HK-2 (cell line): ENCODE results near the gene SUSD5.
"Not testable (repeated sequence)": the region's sequence is repeated elsewhere in the genome, so short reads cannot be mapped to it uniquely, and the experiment has no call there.

Experiments used
- DNase-seq: peaks from one replicate; pipeline ENCODE4 v3.0.0-alpha.2; 2018; ENCODE audit not compliant: unreplicated experiment

SUSD5 gene

DNA sequence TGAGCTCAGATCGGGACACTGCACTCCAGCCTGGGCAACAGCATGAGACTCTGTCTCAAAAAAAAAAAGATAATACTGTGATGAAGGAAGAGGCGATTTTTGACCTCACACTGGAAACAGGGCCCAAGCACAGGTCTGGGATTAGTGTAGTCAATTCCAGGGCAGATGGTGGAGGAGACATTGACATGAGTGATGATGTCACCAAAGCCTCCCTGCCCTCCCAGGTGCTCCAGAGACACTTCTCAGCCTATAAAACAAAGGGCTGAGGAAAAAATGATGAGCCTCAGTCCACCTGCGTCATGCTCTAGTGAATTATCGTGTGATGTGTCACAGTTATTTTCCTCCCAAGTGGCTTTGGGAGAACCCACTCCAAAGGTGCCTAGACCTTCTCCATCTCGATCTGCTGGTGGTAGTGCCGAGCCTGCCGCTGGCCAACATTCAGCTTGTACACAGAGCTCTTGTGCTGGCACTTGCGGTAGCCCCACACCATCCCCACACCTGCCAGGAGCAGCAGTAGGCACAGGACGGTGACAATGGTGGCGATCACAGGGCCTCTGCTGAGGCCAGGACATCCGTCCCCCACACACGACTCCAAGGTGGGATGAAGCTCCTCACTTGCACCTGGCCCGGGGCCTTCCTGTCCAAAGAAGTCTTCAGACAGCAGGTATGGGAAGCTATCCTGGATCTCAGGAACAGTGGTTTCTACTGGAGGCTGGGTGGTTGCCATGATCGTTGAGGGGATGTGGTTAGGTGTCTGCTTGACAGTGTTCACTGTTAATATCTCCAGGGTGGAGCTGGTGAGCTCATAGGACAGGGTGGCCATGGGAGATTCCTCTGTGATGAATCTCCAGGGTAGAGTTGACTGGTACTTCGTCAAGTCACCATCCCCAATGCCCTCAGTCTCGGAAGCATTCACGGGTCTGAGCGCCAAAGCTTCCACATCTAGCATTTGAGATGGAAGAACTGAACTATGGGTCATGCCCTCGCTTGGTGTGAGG lies 65.9 kb downstream of the SUSD5 start:
- no peak for DNase-seq

DNA sequence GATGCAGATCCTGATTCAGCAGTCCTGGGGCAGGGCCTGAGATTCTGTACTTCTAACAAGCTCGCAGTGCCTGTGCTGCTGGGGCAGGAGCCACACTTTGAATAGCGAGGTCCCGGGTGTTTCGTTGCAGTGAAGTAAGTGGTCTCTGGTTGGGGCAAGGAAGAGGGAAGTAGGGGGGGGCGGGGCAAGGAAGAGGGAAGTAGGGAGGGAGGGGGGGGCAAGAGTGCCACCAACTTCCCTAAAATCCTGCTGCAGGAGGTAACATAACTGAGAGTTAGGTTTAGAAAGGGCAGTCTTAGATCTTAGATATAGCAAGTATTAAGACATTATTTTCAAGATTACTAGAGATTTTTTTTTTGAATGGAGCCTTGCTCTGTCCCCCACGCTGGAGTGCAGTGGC lies 69.3 kb downstream of the SUSD5 start:
- no peak for DNase-seq

DNA sequence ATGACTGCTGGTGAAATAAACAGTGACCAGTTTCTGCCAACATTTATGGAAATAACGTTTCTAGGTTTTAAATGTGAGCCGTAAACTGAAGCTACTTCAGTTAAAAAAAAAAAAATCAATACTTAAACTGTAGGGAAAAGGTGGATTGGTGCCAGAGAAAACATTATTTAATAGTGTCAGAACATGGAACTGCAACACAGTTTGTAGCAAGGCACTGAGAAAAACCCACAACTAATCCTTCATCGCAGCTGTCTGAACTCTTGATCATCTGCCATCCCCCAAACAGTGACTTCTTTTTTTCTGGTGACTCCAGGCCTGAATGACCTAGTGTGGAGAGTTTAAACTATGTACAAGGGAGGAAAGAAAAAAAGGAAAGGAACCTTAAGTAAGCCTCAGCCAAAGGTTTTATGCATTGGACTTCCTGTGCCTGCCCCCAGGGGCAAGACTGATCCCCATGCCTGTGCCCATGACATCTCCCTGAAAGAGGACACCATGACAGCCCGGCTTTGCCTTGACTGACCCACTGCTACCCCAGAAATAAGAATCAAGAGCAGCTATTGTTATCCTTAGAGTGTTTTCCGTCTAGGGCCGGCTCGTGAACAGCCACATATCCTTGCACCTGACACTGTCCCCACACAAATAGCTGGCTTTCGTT lies 71.7 kb downstream of the SUSD5 start:
- DNase-seq: no peak

DNA sequence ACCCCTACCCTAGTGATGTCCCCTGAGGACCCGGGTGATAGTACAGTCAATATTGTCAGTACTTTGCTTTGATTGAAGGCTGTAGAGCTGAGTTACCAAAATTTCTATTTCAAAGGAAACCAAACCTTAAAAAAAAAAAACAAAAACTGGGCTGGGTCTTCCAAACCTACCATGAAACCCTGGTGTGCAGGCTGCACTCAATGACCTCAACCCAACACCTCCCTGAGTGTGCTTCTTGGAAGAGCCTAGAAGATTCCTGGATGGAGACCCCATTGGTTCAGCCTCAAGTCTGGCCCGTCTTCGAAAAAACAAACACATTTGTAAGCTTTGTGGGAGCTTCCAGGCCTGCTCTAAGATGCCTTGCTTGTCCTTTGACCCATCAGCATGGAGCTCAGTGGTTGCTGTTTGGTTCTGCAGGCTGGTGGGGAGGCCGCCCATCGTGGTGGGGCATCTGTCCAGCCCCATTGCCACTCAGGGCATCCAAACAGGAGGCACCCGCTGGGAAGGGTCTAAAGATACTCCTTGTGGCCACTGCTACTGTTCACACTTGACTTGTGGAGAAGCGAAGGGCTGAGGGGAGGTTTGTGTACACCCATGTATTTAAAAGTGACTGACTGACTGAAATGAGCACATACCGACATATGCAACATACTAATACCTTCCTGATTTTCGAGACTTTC lies 72.6 kb downstream of the SUSD5 start:
- no peak for DNase-seq

DNA sequence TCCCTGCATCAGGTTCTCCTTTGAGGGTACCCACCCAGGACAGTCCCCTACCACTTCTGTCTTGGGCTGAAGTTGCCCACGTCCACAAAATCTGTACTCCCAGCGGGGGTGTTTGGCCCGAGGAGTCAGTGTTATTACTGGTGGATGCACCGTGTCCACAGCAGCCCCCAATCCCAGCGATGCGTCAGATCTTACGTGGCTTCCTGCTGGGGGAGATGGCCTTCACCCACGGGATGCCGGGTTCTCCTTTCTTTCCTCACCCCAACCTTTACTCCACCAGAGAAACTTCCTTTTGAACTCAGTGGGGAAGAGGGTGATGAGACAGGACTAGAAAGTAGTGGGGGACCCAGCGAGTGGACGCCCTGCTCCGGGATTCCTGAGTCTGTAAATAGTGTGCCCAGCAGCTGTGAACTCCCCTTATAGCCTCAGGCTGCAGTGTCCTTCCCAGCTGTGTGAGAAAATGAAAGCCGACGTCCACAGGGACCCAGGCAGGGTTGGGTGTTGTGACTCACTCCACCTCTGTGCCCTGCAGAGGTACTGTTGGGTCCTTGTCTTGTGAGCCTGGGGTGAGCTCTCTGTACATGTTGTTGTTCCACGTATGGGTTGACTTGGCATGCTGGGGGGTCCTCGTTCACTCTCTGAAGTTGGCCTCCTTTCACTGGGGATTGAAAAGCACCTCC lies 73.2 kb downstream of the SUSD5 start:
- no peak for DNase-seq

DNA sequence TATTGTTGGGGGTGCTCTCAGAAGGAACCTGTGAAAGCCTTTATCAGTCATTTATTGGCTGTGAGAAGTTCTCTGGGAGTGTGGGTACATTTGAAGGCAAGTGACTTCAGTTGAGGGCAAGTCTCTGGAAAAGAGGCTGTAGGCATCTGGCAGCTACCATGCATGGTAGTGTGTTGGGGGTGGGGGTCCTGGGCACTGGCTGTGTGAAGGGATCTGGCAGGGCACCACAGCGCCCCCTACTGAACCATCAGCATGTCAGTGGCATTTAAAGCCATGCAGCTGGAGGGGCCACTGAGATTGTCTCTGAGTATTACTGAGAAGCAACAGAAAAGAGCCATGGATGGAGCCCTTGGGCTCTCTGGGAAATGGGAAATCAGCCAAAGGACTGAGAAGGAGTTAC lies 74.2 kb downstream of the SUSD5 start:
- DNase-seq: no peak

DNA sequence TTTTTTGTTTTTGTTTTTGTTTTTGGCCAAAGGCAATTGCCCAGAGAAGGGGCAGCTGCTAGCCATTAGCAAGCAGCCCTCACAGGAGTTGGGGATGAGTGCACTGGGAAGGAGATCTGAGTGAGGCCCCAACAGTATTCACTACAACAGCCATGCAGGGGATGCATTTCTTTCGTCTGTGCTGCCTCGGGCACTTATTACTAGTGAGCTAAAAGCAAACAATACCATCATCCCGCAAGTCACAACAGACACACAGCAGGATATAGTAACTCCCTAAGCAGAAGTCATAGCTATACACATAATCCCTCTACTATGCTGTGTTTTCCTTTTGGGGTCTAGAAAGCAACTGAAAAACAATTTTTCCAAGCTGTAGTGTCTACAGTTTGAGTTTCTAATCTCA lies 77.6 kb downstream of the SUSD5 start:
- no peak for DNase-seq

DNA sequence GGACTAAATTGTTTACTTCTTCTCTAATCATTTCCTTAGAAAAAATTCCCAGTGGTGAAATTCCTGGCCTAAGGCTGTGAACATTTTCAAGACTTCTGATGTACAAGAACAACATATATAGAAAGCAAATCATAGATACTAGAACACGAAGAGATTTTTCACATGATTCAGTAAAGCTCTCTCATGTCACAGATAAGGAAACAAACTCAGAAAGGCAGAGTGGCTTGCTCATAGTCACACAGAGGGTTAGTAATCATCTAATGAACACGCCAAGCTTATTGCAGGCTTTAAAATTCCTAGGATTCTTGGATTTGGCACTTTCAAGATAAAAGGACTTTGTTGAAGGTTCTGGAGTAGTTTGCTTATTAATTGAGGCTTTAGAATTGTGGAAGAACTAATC lies 78.6 kb downstream of the SUSD5 start:
- no peak for DNase-seq

DNA sequence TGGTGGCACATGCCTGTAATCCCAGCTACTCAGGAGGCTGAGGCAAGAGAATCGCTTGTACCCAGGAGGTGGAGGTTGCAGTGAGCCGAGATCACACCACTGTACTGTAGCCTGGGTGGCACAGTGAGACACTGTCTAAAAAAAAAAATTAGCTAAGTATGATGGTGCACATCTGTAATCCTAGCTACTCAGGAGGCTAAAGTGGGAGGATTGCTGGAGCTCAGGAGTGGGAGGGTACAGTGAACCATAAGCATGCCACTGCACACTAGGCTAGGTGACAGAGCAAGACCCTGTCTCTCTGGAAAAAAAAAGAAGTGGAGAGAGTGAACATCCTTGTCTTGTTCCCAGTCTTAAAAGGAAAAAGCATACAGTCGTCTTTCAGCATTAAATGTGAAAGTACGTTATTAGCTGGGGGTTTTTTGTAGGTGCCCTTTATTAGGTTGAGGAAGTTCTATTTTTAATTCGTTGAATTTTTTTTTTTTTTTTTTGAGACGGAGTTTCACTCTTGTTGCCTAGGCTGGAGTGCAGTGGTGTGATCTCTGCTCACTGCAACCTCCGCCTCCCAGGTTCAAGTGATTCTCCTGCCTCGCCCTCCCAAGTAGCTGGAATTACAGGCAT lies 79.5 kb downstream of the SUSD5 start:
- not testable (repeated sequence) for DNase-seq

DNA sequence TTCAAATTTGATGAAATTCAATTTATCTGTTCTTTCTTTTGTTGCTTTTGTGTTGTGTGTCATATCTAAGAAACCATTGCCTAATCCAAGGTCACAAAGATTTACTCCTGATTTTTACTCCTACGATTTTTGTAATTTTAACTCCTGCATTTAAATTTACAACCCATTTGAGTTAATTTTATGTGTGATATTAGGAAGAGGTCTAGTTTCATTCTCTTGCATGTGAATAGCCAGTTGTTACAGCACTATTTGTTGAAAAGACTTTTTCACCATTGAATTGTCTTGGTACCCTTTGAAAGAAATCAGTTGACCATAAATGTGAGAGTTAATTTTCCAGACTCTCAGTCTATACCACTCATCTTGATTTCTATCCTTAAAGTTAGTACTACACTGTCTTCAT lies 80.9 kb downstream of the SUSD5 start:
- DNase-seq: no peak

DNA sequence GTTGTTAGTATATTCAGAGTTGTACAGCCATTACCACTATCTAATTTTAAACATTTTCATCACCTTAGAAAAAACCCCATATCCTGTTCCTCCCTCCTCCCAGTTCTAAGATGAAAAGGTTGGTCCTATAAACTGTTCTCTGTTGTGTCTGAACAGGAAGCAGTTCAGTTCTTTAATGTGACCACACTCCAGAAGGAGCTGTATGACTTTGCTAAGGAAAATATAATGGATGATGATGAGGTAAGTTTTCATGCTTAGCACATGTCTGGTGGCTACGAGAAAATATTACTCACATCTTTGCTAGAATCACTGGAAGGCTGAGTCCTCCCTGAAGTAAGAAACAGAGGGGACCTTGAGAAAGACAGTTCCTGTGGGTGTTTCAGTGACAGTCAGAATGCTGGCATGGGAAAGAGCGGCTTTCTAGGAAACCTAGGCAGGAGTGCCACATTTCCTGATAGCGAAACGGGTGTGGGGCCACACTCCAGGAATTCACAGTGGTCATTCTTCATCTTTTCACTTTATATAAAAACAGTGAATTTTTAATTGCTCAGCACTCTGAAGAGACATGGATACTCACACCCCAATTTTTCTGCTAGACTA lies 84.5 kb downstream of the SUSD5 start:
- DNase-seq: no peak

DNA sequence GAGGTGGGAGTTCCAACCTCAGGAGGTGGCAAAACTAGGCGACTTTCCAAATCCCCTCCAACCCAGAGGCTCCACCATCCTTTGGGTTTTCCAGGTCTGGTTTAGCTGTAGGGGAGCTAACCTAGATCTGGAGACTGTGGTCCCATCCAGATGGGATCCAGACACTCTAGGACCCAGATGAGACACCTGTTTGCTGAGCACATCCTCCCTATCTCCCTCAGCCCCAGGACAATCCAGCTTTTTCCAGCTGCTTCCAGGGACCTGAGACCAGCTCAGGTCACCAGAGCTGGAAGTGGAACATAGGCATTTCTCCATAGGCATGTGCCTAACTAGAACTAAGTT lies 86.6 kb downstream of the SUSD5 start:
- DNase-seq: no peak

DNA sequence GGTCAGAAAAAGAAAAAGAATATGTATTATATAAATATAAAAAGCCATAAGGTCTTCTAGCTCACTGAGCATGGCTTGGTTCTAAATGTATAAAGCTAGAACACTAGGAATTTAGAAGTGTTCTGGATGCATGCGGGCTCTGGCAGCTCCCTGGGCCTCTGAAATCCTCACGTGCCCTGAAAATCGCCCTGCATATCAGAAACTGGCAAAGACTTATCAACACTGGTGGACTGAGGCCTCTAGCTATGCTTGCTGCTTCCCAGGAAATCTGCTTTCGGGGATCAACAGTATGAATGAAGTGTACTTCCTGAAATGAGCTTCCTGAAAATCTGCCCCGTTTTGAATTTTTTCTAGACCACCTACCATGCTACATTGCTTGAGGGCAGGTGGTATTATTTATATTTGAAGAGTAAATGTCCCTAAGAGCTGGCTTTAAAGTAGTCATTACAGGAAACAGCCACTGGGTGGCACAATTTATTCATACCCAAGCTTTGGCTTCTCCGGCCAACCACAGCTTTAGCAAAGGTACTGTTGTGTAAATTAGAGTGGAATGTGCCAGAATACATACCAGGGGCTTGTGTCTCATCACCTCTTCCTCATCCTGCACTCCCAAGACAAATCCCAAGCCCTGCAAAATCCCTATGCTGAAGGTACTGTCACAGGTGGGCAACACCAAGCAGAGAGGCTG lies 87.1 kb downstream of the SUSD5 start:
- DNase-seq: peak; percentile 20

DNA sequence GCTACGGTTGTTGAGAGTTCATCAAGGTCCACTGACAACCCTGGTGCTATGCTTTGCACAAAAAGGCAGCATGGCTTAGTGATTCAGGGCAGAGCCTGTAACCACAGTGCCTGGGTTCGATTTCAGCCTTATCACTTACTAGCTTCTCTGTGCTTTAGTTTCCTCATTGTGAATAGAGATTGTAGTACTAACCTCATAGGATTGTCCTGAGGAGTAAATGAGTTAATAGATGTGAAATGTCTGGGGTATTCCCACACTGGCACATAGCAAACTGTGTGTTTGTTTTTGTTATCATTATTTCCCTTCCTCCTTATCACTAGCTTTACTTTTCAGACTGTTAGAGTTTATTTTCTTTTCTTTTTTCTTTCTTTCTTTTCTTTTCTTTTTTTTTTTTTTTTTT lies 88.5 kb downstream of the SUSD5 start:
- no peak for DNase-seq

DNA sequence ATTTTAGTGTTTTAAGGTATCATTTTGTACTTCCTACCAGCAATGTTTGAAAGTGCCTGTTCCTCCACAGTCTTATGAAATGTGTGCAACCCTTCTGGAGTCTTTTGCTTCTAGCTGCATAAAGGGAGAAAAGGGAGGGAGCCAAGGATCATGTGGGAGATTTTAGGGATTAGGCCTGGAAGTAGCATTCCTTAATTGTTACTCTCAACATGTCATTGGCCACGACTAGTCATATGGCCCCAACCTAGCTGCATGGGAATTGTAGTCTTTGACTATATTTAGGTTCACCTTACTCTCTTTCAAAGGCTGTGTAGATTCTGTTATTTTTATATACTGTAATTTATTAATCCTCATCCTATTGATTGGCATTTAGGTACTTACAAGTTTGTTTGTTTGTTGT lies 89.9 kb downstream of the SUSD5 start:
- no peak for DNase-seq

DNA sequence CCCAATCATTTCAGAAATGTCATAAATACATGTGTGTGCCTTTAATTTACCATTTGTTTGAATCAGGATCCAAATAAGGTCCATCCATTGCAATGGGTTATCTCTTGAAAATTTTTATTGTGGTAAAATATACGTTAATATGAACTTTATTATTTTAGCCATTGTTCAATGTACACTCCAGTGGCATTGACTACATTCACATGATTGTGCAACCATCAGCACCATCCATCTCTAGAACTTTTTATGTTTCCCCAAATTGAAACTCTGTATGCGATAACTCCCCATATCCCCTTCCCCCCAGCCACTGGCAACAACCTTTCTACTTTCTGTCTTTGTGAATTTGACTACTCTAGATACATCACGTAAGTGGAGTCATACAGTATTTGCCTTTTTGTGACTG lies 92.8 kb downstream of the SUSD5 start:
- DNase-seq: no peak

DNA sequence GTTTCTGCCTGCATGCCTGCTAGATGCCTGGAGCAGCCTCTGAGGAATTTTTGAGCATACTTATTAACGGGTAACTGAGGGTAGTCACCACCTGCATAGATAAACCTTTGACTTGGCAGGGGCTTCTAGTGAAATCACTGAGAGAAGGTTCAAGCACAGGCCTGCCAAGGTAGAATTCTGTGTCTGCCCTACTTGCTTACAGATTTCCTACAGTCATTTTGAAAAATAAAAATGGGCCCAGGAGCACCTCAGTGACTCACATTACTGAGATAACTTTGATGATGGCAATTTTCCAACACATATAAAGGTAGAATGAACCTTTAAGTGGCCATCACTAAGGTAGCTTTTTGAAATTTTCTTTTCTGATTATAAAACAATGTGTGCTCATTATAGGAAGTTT lies 94.0 kb downstream of the SUSD5 start:
- no peak for DNase-seq

DNA sequence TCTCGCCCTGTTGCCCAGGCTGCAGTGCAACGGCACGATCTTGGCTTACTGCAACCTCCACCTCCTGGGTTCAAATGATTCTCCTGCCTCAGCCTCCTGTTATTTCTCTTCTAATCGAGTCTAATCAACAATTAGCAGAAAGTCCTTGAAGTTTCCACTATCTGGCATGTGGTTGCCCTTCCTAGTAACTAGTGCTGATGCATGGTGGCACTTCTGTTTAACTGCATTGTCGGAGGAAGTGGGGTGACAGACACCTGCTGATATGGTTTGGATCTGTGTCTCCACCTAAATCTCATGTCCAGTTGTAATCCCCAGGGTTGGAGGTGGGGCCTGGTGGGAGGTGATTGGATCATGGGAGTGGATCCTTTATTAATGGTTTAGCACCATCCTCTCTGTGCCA lies 95.6 kb downstream of the SUSD5 start:
- DNase-seq: no peak

DNA sequence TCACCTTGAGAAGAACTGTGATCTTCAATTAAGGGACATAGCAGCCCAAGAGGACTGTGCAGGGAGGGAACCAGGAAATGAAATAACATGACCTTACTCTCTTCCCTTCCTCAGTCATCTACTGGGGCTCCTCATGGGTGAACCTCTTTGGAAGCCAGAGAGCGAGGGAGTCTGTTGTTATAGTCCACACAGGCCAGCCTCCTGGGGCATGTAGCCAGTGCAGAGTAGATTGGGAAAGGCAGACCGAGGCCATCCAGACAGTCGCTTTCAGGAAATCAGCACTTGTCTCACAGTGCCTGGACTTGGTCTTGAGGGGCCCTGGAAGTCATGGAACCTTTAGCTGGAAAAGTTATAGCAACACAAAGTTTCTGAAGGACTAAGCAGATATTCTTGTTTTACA lies 98.7 kb downstream of the SUSD5 start:
- no peak for DNase-seq

DNA sequence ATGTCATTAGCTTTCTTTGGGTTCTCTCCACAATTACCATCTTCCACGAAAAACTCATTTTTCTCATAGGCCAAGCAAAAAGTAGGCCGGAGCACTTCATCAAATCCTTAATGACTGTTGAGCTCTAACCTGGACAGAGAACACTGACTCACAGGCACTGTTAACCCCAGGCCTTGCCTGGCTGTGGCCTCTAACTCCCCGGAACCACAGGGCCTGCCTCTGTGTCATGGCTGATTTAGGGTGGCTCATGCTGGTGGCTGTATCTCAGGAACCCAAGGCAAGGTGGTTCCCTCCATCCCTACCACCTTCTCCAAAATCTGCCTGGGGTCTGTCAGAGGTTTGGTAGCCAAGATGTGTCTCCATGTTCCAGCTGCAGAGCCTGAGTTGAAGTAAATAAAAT lies 101.1 kb downstream of the SUSD5 start:
- DNase-seq: no peak
